ENCODE data around the gene RUNX1. TPM values are rescaled to one million over a fixed set of nuclear protein-coding genes. Genes with fewer than 3 reads are reported as not detected.
A peak's percentile ranks its signal among the peaks of the same experiment; 100 is the strongest.

Gene RUNX1
- total RNA-seq, 1 donor from 2014 or later, result 92.1 TPM

DNA sequence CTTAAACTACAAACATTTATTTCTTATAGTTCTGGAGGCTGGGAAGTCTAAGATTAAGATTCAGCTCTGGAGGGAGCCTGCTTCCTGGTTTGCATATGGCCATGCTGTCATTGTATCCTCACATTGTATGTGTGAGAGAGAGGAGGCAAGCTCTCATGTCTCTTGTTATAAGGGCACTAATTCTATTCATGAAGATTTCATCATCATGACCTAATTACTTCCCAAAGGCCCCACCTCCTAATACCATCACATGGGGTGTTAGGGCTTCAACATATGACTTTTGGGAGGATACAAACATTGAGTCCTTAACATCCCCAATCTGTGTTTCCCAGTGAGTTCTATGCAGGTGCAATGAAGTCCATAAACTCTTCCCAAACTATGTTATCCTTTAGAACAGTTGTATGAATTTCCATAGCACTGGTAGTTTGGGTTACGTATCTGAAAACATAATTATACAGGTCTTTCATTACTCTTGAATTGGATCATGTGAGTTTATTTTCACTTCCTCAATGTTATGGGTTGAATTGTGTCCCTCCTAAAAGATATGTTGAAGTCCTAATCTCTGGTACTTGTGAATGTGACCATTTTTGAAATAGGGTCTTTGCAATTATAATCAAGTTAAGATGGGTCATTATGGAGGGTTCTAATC, 124.2 kb downstream of the RUNX1 start:
- ChIA-PET CTCF (interaction anchor here (0.6 to 1.4 kb wide), 2 partner anchors 27 to 35 kb away, joined by 3 read pairs; no protein-coding TSS in a partner anchor), POLR2A (interaction anchor here (0.5 to 1.6 kb wide), 3 partner anchors 9 to 79 kb away, joined by 3 to 5 read pairs (median 4); no protein-coding TSS in a partner anchor)
- H3K36me3 Mint-ChIP-seq (ENCODE audit: low read depth), result peaks cover 11% of the 10 kb centered on the region
- no peaks in the 10 kb centered on the region for H3K9me3 Mint-ChIP-seq
- H3K4me1 Mint-ChIP-seq, result peaks cover 67% of the 10 kb centered on the region
- H3K27ac Mint-ChIP-seq, result peak overlapping the region; percentile 78
- intact Hi-C loops (cut with micrococcal nuclease), result loop anchor here (2.0 kb wide), 1 partner anchor 14 kb away; no protein-coding TSS in a partner anchor
- DNase-seq (no peak), ATAC-seq (ENCODE audit: low read depth) (peak; percentile 89)
- peak overlapping the region; percentile 66 for H3K4me3 Mint-ChIP-seq
- no peaks in the 10 kb centered on the region for H3K27me3 Mint-ChIP-seq
- TF ChIP-seq, protein P1, sequence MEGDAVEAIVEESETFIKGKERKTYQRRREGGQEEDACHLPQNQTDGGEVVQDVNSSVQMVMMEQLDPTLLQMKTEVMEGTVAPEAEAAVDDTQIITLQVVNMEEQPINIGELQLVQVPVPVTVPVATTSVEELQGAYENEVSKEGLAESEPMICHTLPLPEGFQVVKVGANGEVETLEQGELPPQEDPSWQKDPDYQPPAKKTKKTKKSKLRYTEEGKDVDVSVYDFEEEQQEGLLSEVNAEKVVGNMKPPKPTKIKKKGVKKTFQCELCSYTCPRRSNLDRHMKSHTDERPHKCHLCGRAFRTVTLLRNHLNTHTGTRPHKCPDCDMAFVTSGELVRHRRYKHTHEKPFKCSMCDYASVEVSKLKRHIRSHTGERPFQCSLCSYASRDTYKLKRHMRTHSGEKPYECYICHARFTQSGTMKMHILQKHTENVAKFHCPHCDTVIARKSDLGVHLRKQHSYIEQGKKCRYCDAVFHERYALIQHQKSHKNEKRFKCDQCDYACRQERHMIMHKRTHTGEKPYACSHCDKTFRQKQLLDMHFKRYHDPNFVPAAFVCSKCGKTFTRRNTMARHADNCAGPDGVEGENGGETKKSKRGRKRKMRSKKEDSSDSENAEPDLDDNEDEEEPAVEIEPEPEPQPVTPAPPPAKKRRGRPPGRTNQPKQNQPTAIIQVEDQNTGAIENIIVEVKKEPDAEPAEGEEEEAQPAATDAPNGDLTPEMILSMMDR (IDR thresholded peaks at IDR 0.05), result no peak

DNA sequence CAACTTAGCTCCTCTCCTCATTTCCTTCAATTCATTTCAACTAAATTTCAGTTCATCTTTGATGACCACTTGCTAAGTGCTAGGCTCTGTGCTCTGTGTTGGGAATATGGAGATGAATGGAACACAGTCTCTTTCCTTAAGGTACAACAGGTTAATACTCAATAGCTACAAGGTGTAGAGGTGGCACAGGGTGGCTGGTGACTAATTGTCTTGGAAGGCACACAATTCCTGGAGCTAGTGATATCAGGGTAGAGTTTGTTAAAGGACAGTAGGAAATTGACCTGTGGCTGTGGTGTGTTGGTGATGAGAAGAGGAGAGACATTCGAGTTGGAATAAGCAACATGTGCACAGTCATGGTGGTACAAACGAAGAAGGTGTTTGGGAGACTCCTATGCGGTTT, 124.9 kb downstream of the RUNX1 start:
- no peaks in the 10 kb centered on the region for H3K27me3 Mint-ChIP-seq
- DNase-seq (no peak), ATAC-seq (ENCODE audit: low read depth) (no peak)
- H3K4me3 Mint-ChIP-seq, result peak overlapping the region; percentile 66
- ChIA-PET CTCF (interaction anchor here (0.6 to 1.4 kb wide), 2 partner anchors 26 to 35 kb away, joined by 3 read pairs; no protein-coding TSS in a partner anchor), POLR2A (interaction anchor here (1.3 to 1.6 kb wide), 2 partner anchors 10 to 34 kb away, joined by 4 to 5 read pairs; no protein-coding TSS in a partner anchor)
- peaks cover 72% of the 10 kb centered on the region for H3K4me1 Mint-ChIP-seq
- H3K9me3 Mint-ChIP-seq, result no peaks in the 10 kb centered on the region
- H3K27ac Mint-ChIP-seq, result peak overlapping the region; percentile 78
- intact Hi-C loops (cut with micrococcal nuclease), result loop anchor here (2.0 kb wide), 1 partner anchor 13 kb away; no protein-coding TSS in a partner anchor
- TF ChIP-seq, protein P1 (IDR thresholded peaks at IDR 0.05), result no peak
- peaks cover 13% of the 10 kb centered on the region for H3K36me3 Mint-ChIP-seq (ENCODE audit: low read depth)

- ChIA-PET CTCF (interaction anchor here (1.4 kb wide), 1 partner anchor 34 kb away, joined by 3 read pairs; no protein-coding TSS in a partner anchor), POLR2A (interaction anchor here (0.6 to 1.6 kb wide), 4 partner anchors 9 to 34 kb away, joined by 3 to 5 read pairs (median 4); no protein-coding TSS in a partner anchor)
- Mint-ChIP-seq H3K4me1 (peaks cover 75% of the 10 kb centered on the region), H3K4me3 (no peak overlapping the region), H3K9me3 (no peaks in the 10 kb centered on the region), H3K27ac (no peak overlapping the region), H3K27me3 (no peaks in the 10 kb centered on the region), H3K36me3 (ENCODE audit: low read depth) (peaks cover 13% of the 10 kb centered on the region)
- intact Hi-C loops (cut with micrococcal nuclease), result loop anchor here (2.0 kb wide), 1 partner anchor 13 kb away; no protein-coding TSS in a partner anchor
- DNase-seq (no peak), ATAC-seq (ENCODE audit: low read depth) (no peak)
- TF ChIP-seq, protein P1 (IDR thresholded peaks at IDR 0.05), result no peak
Measured at GRCh38 chr21:34923626-34924025, 125.5 kb downstream of the RUNX1 start.

DNA sequence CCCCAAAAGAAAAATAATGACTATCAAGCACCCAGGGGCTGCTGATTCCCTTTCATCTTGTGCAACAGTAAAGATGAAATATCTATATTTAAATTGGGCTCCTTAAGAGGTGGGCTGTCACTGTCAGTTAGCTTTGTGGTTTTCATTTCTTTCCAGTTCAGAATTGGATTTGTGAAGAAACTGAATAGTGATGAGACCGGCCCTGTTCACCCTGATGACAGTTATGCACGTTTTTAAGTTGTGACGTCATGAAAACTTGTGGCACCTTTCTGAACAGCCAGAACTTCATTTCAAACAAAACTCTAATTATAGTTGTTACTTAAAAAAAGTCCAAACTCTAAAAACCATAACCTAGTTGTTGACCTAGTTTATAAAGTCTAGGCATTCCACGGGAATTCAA, 125.9 kb downstream of the RUNX1 start:
- Mint-ChIP-seq H3K27ac (no peak overlapping the region), H3K4me1 (peaks cover 77% of the 10 kb centered on the region), H3K4me3 (no peak overlapping the region), H3K27me3 (no peaks in the 10 kb centered on the region), H3K36me3 (ENCODE audit: low read depth) (peaks cover 13% of the 10 kb centered on the region), H3K9me3 (no peaks in the 10 kb centered on the region)
- ChIA-PET CTCF (no interaction called here), POLR2A (interaction anchor here (0.6 to 1.1 kb wide), 2 partner anchors 10 to 14 kb away, joined by 3 read pairs; no protein-coding TSS in a partner anchor)
- ATAC-seq (ENCODE audit: low read depth) (no peak), DNase-seq (no peak)
- TF ChIP-seq, protein P1 (IDR thresholded peaks at IDR 0.05), result no peak
- intact Hi-C loops (cut with micrococcal nuclease), result no loop called here

- DNase-seq, result no peak
- H3K36me3 Mint-ChIP-seq (ENCODE audit: low read depth), result peaks cover 14% of the 10 kb centered on the region
- no peak for ATAC-seq (ENCODE audit: low read depth)
- POLR2A ChIA-PET, result interaction anchor here (1.1 kb wide), 1 partner anchor 10 kb away, joined by 3 read pairs; no protein-coding TSS in a partner anchor
- H3K4me3 Mint-ChIP-seq, result no peak overlapping the region
- intact Hi-C loops (cut with micrococcal nuclease), result no loop called here
- TF ChIP-seq, protein P1 (IDR thresholded peaks at IDR 0.05), result no peak
- H3K9me3 Mint-ChIP-seq, result no peaks in the 10 kb centered on the region
- no peak overlapping the region for H3K27ac Mint-ChIP-seq
- CTCF ChIA-PET, result no interaction called here
- peaks cover 78% of the 10 kb centered on the region for H3K4me1 Mint-ChIP-seq
- no peaks in the 10 kb centered on the region for H3K27me3 Mint-ChIP-seq
Measured at GRCh38 chr21:34922479-34922878, 126.6 kb downstream of the RUNX1 start.

Measured in activated B cell treated with CpG ODN at 0.5 μM for 24 hours (primary cell).